Measurements from ENCODE around the gene INTS14.

DNA sequence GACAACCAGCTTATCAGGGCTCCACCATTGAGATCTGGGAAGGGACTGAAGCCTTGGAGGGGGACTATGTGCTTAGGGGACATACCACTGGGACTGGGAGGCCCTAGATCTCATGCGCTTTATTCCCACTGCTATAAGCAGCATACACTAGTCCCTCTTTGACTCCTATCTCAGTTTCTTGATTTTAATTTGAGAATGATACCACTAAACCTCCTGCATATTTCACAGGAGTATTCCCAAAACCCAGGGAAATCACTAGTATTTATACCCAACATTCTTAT lies 40.1 kb upstream of the INTS14 start:
- TF ChIP-seq, protein P1, sequence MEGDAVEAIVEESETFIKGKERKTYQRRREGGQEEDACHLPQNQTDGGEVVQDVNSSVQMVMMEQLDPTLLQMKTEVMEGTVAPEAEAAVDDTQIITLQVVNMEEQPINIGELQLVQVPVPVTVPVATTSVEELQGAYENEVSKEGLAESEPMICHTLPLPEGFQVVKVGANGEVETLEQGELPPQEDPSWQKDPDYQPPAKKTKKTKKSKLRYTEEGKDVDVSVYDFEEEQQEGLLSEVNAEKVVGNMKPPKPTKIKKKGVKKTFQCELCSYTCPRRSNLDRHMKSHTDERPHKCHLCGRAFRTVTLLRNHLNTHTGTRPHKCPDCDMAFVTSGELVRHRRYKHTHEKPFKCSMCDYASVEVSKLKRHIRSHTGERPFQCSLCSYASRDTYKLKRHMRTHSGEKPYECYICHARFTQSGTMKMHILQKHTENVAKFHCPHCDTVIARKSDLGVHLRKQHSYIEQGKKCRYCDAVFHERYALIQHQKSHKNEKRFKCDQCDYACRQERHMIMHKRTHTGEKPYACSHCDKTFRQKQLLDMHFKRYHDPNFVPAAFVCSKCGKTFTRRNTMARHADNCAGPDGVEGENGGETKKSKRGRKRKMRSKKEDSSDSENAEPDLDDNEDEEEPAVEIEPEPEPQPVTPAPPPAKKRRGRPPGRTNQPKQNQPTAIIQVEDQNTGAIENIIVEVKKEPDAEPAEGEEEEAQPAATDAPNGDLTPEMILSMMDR (IDR thresholded peaks at IDR 0.05; ENCODE audit: poor library complexity) = no peak
- TF ChIP-seq EZH2phosphoT487 (IDR thresholded peaks at IDR 0.05; ENCODE audit: low read depth, severe bottlenecking, unreplicated experiment) = no peak
- TF ChIP-seq EZH2 (IDR thresholded peaks at IDR 0.05; ENCODE audit: borderline replicate concordance) = no peak

All from hepatocyte (in vitro differentiated cells).